K562 (cell line): ENCODE data around the gene CAMK2G. TPM values are rescaled to one million over a fixed set of nuclear protein-coding genes. Genes with fewer than 3 reads are reported as not detected.

Experiments used
- ATAC-seq: fragments of 200-7000 bp; cut with Tn5 transposase; 3 replicates; pipeline ENCODE4 v1.9.1; 2020; ENCODE audit warnings: moderate library complexity
- BruUV-seq: library from RNA; stranded (reverse); fragments of 400-500 nt; replicated peaks from 2 replicates; lab custom pipeline; 2021; lab: Mats Ljungman, UMichigan
- CTCF ChIA-PET: fragments of 300-600 bp; formaldehyde crosslinking; extraction: SDS; loops from one replicate; lab custom pipeline; 2021; ENCODE audit warnings: low intra/inter-chr PET ratio; lab: Yijun Ruan, JAX
- POLR2A ChIA-PET: fragments of 300-600, 350-650 bp; sonication (Branson Sonifier 250); formaldehyde crosslinking; extraction: SDS; loops from one replicate; lab custom pipeline; 2021; ENCODE audit warnings: antibody characterized with exemption, inconsistent platforms; lab: Yijun Ruan, JAX
- DNase-seq, 4 experiments: peaks; one replicate each; pipeline versions ENCODE4 v3.0.0 to v3.0.0-alpha.2; 2011 to 2018; ENCODE audit warnings: low spot score in 3 of 4, mixed read lengths in 3 of 4; ENCODE audit errors: extremely low read depth in 1 of 4
- FAIRE-seq: peaks from 2 replicates; lab custom pipeline; 2011; peaks lifted over from hg19 to GRCh38; lab: Jason Lieb, UNC
- H2AFZ ChIP-seq: 2 replicates; pipeline ENCODE4 v1.6.0; 2011; ENCODE audit warnings: low read depth, low read length, control low read depth, inconsistent platforms
- H3K27ac ChIP-seq: fragments of 200-600 bp; 3 replicates; pipeline ENCODE4 v1.8.0; 2011; ENCODE audit warnings: low read depth, mild to moderate bottlenecking, control low read depth, inconsistent platforms, low read length, moderate library complexity, mixed read lengths; ENCODE audit errors: extremely low read depth
- H3K27me3 ChIP-seq, 2 experiments: fragments of 300-600 bp in 1 of 2; 2 replicates in 1 of 2; 3 replicates in 1 of 2; pipeline versions ENCODE4 v1.6.0 to v1.8.0; 2011; ENCODE audit warnings: inconsistent platforms in 2 of 2, low read length in 2 of 2, mild to moderate bottlenecking in 1 of 2, mixed read lengths in 1 of 2, moderate library complexity in 1 of 2; ENCODE audit not compliant: control insufficient read depth in 2 of 2, insufficient read depth in 2 of 2
- H3K36me3 ChIP-seq: fragments of 300-600 bp; 3 replicates; pipeline ENCODE4 v1.8.0; 2011; ENCODE audit warnings: mild to moderate bottlenecking, low read length, inconsistent platforms; ENCODE audit not compliant: control insufficient read depth, insufficient read depth
- H3K4me1 ChIP-seq, 2 experiments: fragments of 200-600 bp in 1 of 2; replicated peaks in 1 of 2; 2 replicates in 1 of 2; 3 replicates in 1 of 2; pipeline versions ENCODE4 v1.5.1 to v1.8.0; 2011; ENCODE audit warnings: inconsistent platforms in 2 of 2, low read length in 2 of 2, mild to moderate bottlenecking in 1 of 2, mixed read lengths in 1 of 2, moderate library complexity in 1 of 2; ENCODE audit not compliant: control insufficient read depth in 2 of 2, insufficient read depth in 2 of 2
- H3K4me2 ChIP-seq: 2 replicates; pipeline ENCODE4 v1.6.1; 2011; ENCODE audit warnings: low read length, control low read depth, inconsistent platforms, mixed read lengths; ENCODE audit not compliant: insufficient read depth
- H3K4me3 ChIP-seq: fragments of 200-600 bp; sonication (generic), shearing (Covaris generic); 2 replicates; pipeline ENCODE4 v1.5.1; 2016; ENCODE audit warnings: control low read depth, inconsistent platforms
- H3K79me2 ChIP-seq: fragments of 200-600 bp; 3 replicates; pipeline ENCODE4 v1.8.0; 2011; ENCODE audit warnings: low read length, inconsistent platforms; ENCODE audit not compliant: control insufficient read depth, insufficient read depth
- H3K9ac ChIP-seq, 2 experiments: 2 replicates each; pipeline versions ENCODE4 v1.6.0 to v1.6.1; 2011; ENCODE audit warnings: low read depth in 2 of 2, low read length in 2 of 2, control low read depth in 1 of 2, inconsistent platforms in 1 of 2, mild to moderate bottlenecking in 1 of 2, mixed read lengths in 1 of 2; ENCODE audit not compliant: insufficient read depth in 1 of 2
- H3K9me1 ChIP-seq: one replicate; pipeline ENCODE4 v1.6.0; 2011; ENCODE audit warnings: inconsistent platforms, mild to moderate bottlenecking, low read length, moderate library complexity; ENCODE audit not compliant: control insufficient read depth, insufficient read depth
- H3K9me3 ChIP-seq: replicated peaks from 2 replicates; pipeline ENCODE4 v1.5.1; 2011; ENCODE audit warnings: low read depth, low read length, inconsistent platforms; ENCODE audit not compliant: control insufficient read depth, insufficient read depth
- H4K20me1 ChIP-seq: replicated peaks from 2 replicates; pipeline ENCODE4 v1.6.1; 2011; ENCODE audit warnings: low read length, inconsistent platforms, mixed read lengths; ENCODE audit not compliant: control insufficient read depth, insufficient read depth
- CTBP1 ChIP-seq: fragments of 450-650 bp; IDR thresholded peaks from 2 replicates; pipeline ENCODE4 v1.6.1; 2016; ENCODE audit warnings: borderline replicate concordance
- DIDO1 ChIP-seq: fragments of 450-650 bp; IDR thresholded peaks from 2 replicates; pipeline ENCODE4 v1.6.1; 2016; ENCODE audit warnings: low read depth, missing biosample characterization, missing genetic modification characterization
- GTF2E2 ChIP-seq: fragments of 200-800 bp; sonication (Bioruptor generic); IDR thresholded peaks from 2 replicates; pipeline ENCODE4 v1.6.1; 2016; ENCODE audit warnings: missing genetic modification characterization, missing compliant biosample characterization
- POLR2G ChIP-seq: fragments of 200-400 bp; formaldehyde crosslinking; IDR thresholded peaks from 2 replicates; pipeline ENCODE4 v1.6.1; 2017; ENCODE audit warnings: low read depth, mild to moderate bottlenecking, antibody characterized with exemption, low read length, moderate library complexity
- POU5F1 ChIP-seq: fragments of 150-350 bp; IDR thresholded peaks from 2 replicates; pipeline ENCODE4 v1.6.1; 2014; ENCODE audit warnings: borderline replicate concordance, low read length, low read depth, mild to moderate bottlenecking; ENCODE audit not compliant: partially characterized antibody
- TSC22D4 ChIP-seq: fragments of 450-650 bp; IDR thresholded peaks from 2 replicates; pipeline ENCODE4 v1.6.1; 2016; ENCODE audit warnings: missing genetic modification characterization, missing biosample characterization, control low read depth
- ZNF121 ChIP-seq: sonication (generic); formaldehyde crosslinking; conservative IDR thresholded peaks from 2 replicates; pipeline ENCODE4 v1.8.0; 2022; ENCODE audit warnings: missing genetic modification reagents
- ZNF668 ChIP-seq: fragments of 250-450 bp; sonication (Bioruptor Pico); IDR thresholded peaks from 2 replicates; pipeline ENCODE4 v1.8.0; 2022; ENCODE audit warnings: mild to moderate bottlenecking, inconsistent platforms
- WGBS: fragments of 100-300 bp; shearing (Covaris generic); methylation state at CpG from one replicate; pipeline ENCODE4 v1.1.6; 2016; ENCODE audit warnings: low coverage, mixed read lengths; ENCODE audit not compliant: insufficient coverage; ENCODE audit errors: missing lambda C conversion rate; 5-methylcytosine and 5-hydroxymethylcytosine counted together
- in situ Hi-C: fragments of 300-500 bp; cut with MboI; formaldehyde crosslinking; loops from 4 replicates; pipeline ENCODE4 v1.15.0; 2018; ENCODE audit warnings: inconsistent platforms, mixed read lengths
- intact Hi-C: fragments of 100-400 bp; cut with micrococcal nuclease; formaldehyde crosslinking; loops from 2 replicates; pipeline ENCODE4 v1.14.2; 2022
- polyA plus RNA-seq, 8 experiments: library from polyadenylated mRNA; depleted of rRNA in 4 of 8; stranded (reverse) in 5 of 8; unstranded in 3 of 8; fragments of >200 nt; fragmentation: Nextera tagmentation in 2 of 8; fragmentation: Illumina TruSeq in 1 of 8; extraction: Ambion mirVana in 2 of 8; extraction: Trizol in 1 of 8; gene quantifications; 2 replicates each; pipeline versions ENCODE4 v1.2.1 to v1.2.3, GENCODE V29; 2011 to 2014; ENCODE audit warnings: inconsistent platforms in 1 of 8, missing spikeins in 1 of 8
- total RNA-seq, 7 experiments: library from RNA; depleted of rRNA in 6 of 7; stranded (reverse); fragments of >200 nt in 6 of 7; fragmentation: Illumina TruSeq in 2 of 7; extraction: Trizol in 2 of 7; gene quantifications; 2 replicates each; pipeline versions ENCODE4 v1.2.1 to v1.2.3, GENCODE V29; 2011 to 2021; ENCODE audit warnings: low replicate concordance in 1 of 7
- TF ChIP-seq, protein P1 (sequence below): sonication (generic); formaldehyde crosslinking; IDR thresholded peaks from 2 replicates; pipeline ENCODE4 v1.8.1; 2023; ENCODE audit warnings: missing genetic modification reagents, mild to moderate bottlenecking, borderline replicate concordance
- TF ChIP-seq, protein P2 (sequence below), 3 experiments: IDR thresholded peaks in 2 of 3; conservative IDR thresholded peaks in 1 of 3; 2 replicates each; pipeline ENCODE4 v1.5.1; 2011 to 2012; ENCODE audit warnings: low read length in 3 of 3, mild to moderate bottlenecking in 3 of 3, control low read depth in 2 of 3, improper control_type of control experiment in 1 of 3, inconsistent platforms in 1 of 3, low read depth in 1 of 3, mixed read lengths in 1 of 3, moderate library complexity in 1 of 3; ENCODE audit not compliant: insufficient read depth in 2 of 3
- TF ChIP-seq, protein P3 (sequence below): sonication (generic); formaldehyde crosslinking; IDR thresholded peaks from 2 replicates; pipeline ENCODE4 v1.8.0; 2022; ENCODE audit warnings: missing genetic modification reagents, mild to moderate bottlenecking, moderate library complexity, borderline replicate concordance
- TF ChIP-seq, protein P4 (sequence below): sonication (generic); IDR thresholded peaks from 2 replicates; pipeline ENCODE4 v1.6.1; 2016

The CAMK2G gene
- total and polyA plus RNA-seq, 9 of the 15 experiments (the other 6 are each of a cell fraction or from before 2014, with no cell fraction given): 9.0 to 37.9 (median 32.6) TPM

DNA sequence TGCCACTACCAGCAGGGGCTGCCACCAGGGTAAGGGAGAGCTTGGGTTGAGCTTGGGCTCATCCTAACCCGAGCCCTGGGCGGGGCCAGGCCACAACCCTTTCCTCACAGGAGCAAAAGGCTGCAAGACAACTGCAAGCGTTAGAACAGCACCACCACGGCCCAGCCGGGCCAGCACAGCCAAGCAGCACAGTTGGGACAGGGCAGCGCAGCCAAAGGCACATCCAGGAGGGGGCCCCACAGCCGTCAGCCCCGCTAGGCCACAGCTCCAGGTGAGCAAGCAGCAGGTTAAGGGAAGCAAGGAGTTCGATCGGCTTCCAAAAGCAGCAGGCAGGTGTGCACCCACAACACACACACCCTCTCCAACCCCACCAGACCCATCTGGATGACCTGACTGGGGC is 56.0 kb downstream of the CAMK2G start:
- no peaks in the 10 kb centered on the region for H4K20me1 ChIP-seq
- ATAC-seq (peak; percentile 75), DNase-seq (peak in 3 of 4 experiments; percentile 31 to 43 (median 41)), FAIRE-seq (no peak)
- BruUV-seq: no TSS peak
- H2AFZ ChIP-seq: no peak overlapping the region
- H3K4me2 ChIP-seq: peak overlapping the region; percentile 0; the same call in 1 of the 2 replicates
- peaks cover 43% of the 10 kb centered on the region; the same call in 2 of the 3 replicates for H3K36me3 ChIP-seq
- H3K9ac ChIP-seq: peak overlapping the region in 1 of 2 experiments; percentile 79; a peak in 2 of 4 replicates
- H3K79me2 ChIP-seq: no peaks in the 10 kb centered on the region; the same call in 2 of the 3 replicates
- ChIA-PET POLR2A (interaction anchor here (0.5 to 1.5 kb wide), 8 partner anchors 8 to 417 kb away, joined by 3 to 7 read pairs (median 3); no protein-coding TSS in a partner anchor), CTCF (no interaction called here)
- peaks cover 39 to 42% of the 10 kb centered on the region in 2 experiments for H3K4me1 ChIP-seq
- H3K9me1 ChIP-seq: no peaks in the 10 kb centered on the region
- intact Hi-C loops: no loop called here
- H3K4me3 ChIP-seq: no peak overlapping the region
- no peaks in the 10 kb centered on the region for H3K27me3 ChIP-seq
- in situ Hi-C loops: no loop called here
- H3K27ac ChIP-seq: no peak overlapping the region
- 76% methylated on average over 10 of the region's 10 CpGs for WGBS
- no peaks in the 10 kb centered on the region for H3K9me3 ChIP-seq
- TF ChIP-seq, protein P1, sequence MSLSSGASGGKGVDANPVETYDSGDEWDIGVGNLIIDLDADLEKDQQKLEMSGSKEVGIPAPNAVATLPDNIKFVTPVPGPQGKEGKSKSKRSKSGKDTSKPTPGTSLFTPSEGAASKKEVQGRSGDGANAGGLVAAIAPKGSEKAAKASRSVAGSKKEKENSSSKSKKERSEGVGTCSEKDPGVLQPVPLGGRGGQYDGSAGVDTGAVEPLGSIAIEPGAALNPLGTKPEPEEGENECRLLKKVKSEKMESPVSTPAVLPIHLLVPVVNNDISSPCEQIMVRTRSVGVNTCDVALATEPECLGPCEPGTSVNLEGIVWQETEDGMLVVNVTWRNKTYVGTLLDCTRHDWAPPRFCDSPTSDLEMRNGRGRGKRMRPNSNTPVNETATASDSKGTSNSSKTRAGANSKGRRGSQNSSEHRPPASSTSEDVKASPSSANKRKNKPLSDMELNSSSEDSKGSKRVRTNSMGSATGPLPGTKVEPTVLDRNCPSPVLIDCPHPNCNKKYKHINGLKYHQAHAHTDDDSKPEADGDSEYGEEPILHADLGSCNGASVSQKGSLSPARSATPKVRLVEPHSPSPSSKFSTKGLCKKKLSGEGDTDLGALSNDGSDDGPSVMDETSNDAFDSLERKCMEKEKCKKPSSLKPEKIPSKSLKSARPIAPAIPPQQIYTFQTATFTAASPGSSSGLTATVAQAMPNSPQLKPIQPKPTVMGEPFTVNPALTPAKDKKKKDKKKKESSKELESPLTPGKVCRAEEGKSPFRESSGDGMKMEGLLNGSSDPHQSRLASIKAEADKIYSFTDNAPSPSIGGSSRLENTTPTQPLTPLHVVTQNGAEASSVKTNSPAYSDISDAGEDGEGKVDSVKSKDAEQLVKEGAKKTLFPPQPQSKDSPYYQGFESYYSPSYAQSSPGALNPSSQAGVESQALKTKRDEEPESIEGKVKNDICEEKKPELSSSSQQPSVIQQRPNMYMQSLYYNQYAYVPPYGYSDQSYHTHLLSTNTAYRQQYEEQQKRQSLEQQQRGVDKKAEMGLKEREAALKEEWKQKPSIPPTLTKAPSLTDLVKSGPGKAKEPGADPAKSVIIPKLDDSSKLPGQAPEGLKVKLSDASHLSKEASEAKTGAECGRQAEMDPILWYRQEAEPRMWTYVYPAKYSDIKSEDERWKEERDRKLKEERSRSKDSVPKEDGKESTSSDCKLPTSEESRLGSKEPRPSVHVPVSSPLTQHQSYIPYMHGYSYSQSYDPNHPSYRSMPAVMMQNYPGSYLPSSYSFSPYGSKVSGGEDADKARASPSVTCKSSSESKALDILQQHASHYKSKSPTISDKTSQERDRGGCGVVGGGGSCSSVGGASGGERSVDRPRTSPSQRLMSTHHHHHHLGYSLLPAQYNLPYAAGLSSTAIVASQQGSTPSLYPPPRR (CRISPR knock-in tag): no peak
- no peak for TF ChIP-seq DIDO1 (tag)
- TF ChIP-seq ZNF668: no peak
- TF ChIP-seq, protein P2, sequence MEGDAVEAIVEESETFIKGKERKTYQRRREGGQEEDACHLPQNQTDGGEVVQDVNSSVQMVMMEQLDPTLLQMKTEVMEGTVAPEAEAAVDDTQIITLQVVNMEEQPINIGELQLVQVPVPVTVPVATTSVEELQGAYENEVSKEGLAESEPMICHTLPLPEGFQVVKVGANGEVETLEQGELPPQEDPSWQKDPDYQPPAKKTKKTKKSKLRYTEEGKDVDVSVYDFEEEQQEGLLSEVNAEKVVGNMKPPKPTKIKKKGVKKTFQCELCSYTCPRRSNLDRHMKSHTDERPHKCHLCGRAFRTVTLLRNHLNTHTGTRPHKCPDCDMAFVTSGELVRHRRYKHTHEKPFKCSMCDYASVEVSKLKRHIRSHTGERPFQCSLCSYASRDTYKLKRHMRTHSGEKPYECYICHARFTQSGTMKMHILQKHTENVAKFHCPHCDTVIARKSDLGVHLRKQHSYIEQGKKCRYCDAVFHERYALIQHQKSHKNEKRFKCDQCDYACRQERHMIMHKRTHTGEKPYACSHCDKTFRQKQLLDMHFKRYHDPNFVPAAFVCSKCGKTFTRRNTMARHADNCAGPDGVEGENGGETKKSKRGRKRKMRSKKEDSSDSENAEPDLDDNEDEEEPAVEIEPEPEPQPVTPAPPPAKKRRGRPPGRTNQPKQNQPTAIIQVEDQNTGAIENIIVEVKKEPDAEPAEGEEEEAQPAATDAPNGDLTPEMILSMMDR (IDR thresholded peaks at IDR 0.05 in 2 of 3, conservative IDR thresholded peaks at IDR 0.05 in 1 of 3; ENCODE audit: insufficient read depth in 2 of 3, low read depth in 1 of 3, low read length in 3 of 3): peak; percentile 24 to 48 (median 25); a peak in 4 of 6 replicates
- TF ChIP-seq, protein P3, sequence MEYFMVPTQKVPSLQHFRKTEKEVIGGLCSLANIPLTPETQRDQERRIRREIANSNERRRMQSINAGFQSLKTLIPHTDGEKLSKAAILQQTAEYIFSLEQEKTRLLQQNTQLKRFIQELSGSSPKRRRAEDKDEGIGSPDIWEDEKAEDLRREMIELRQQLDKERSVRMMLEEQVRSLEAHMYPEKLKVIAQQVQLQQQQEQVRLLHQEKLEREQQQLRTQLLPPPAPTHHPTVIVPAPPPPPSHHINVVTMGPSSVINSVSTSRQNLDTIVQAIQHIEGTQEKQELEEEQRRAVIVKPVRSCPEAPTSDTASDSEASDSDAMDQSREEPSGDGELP (CRISPR knock-in tag): 0 out of 2 replicates have a peak, but pooled peaks have one; percentile 23
- no peak for TF ChIP-seq TSC22D4 (tag)
- peak; percentile 75; the same call in 1 of the 2 replicates for TF ChIP-seq ZNF121 (CRISPR knock-in tag)
- TF ChIP-seq POU5F1: no peak
- TF ChIP-seq CTBP1: peak; percentile 38; the same call in 1 of the 2 replicates
- TF ChIP-seq GTF2E2 (tag): no peak
- TF ChIP-seq POLR2G: peak; percentile 49
- TF ChIP-seq, protein P4, sequence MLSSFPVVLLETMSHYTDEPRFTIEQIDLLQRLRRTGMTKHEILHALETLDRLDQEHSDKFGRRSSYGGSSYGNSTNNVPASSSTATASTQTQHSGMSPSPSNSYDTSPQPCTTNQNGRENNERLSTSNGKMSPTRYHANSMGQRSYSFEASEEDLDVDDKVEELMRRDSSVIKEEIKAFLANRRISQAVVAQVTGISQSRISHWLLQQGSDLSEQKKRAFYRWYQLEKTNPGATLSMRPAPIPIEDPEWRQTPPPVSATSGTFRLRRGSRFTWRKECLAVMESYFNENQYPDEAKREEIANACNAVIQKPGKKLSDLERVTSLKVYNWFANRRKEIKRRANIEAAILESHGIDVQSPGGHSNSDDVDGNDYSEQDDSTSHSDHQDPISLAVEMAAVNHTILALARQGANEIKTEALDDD: no peak
